GM12801 (cell line): Measurements from ENCODE around the gene MICU1.

Experiments
- TF ChIP-seq, protein P1 (sequence below): IDR thresholded peaks from one replicate; pipeline ENCODE4 v1.5.1; 2011; ENCODE audit warnings: control low read depth; ENCODE audit not compliant: insufficient read length; ENCODE audit errors: extremely low read depth

Gene MICU1

DNA sequence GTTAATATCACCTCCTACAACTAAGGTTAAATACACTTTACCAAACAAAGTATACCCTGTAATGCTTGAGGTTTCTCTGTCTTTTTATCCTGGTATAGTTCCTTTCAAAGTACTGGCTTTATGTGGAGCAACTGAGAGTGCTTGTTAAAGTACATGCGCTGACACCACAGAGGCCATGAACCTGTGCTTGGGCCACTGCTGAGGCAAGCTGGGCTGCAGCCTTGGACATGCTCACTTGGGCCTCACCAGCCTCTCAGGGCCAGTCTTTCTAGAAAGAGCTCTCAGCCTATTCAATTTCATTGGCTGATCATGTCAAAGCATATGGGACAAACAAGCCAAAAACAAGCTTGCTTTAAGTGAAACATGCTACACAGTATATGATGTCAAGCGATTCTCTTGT lies 145.0 kb downstream of the MICU1 start:
- TF ChIP-seq, protein P1, sequence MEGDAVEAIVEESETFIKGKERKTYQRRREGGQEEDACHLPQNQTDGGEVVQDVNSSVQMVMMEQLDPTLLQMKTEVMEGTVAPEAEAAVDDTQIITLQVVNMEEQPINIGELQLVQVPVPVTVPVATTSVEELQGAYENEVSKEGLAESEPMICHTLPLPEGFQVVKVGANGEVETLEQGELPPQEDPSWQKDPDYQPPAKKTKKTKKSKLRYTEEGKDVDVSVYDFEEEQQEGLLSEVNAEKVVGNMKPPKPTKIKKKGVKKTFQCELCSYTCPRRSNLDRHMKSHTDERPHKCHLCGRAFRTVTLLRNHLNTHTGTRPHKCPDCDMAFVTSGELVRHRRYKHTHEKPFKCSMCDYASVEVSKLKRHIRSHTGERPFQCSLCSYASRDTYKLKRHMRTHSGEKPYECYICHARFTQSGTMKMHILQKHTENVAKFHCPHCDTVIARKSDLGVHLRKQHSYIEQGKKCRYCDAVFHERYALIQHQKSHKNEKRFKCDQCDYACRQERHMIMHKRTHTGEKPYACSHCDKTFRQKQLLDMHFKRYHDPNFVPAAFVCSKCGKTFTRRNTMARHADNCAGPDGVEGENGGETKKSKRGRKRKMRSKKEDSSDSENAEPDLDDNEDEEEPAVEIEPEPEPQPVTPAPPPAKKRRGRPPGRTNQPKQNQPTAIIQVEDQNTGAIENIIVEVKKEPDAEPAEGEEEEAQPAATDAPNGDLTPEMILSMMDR = no peak

DNA sequence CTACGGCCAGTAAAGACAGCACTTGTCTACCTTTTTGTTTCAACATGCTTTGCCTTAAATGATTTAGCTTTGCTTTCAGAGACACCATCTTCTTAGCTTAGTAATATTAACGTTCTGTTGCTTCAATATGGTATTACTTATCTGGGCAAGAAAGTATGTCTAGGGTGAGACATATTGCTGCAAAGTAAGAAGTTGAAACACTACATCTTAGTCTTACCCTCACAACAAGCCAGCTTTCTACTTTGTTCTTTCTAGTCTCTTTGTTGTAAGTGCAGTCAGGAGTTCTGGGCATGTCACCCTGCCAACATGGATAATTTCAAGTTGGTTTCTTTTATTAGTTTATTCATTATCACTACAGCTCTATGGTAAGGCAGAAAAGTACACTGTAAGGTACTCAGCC lies 148.4 kb downstream of the MICU1 start:
- TF ChIP-seq, protein P1 = no peak

DNA sequence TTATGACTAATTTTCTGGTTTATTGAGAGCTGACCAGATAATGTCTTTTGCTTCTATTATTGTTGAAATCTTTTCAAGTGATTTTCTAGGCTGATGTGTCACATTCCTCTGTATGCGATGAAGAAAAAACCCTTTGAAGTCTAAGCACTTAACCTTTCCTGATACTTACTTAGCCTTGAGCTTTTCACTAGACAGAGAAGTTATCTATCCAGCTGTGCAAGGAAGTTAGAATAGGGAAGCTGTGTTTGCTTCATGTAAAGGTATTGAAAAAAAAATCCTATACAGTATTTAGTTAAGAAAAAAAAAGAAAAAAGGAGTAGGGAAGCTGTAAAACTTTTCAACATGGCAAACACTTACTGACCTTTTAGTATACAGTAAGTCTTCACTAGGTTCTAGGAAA lies 153.6 kb downstream of the MICU1 start:
- TF ChIP-seq, protein P1 = no peak

DNA sequence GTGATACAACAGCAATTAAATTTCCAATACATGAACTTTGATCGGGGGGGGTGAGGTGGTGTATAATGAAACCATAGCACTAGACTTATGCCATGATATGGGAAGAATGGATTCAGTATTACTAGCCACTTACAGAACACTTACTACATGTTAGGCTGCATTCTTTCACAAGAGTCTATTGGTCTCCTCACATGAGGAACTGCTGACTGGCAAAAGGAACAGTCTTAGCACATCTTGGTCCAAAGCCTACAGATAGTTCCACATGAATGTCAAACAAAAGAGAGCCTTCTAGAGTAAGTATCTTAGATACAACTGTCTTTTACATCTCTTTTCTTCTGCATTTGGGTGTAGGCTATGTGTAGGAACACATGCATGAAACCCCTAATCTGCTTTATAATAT lies 155.2 kb downstream of the MICU1 start:
- TF ChIP-seq, protein P1 = no peak

DNA sequence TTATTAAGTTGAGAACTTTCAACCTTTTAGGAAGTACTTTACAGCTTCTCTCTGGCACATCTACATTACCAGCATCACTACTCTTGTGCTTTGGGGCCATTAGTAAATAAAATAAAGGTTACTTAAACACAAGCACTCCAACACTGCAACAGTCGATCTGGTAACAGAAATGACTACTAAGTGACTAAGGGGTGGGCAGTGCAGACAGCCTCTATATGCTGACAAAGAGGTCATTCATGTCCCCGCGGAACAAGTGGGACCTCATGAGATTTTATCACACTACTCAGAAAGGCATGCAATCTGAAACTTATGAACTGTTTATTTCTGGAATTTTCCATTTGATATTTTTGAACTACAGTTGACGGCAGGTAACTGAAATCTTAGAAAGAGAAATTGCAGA lies 159.9 kb downstream of the MICU1 start:
- TF ChIP-seq, protein P1 = no peak

DNA sequence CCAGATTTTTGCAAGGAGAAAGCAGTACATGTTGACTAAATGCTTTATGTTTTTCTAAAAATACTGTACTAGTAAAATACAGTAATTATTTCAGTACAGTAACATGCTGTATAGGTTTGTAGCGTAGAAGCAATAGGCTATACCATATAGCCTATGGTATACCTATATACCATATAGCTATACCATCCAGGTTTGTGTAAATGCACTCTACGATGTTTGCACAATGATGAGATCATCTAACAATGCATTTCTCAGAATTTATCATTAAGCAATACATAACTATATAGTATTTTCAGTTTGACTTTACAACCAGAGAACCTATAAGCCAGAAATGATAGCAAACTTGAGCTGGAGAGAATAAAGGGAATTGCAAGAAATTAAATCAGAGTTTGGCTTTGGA lies 161.4 kb downstream of the MICU1 start:
- TF ChIP-seq, protein P1 = no peak

DNA sequence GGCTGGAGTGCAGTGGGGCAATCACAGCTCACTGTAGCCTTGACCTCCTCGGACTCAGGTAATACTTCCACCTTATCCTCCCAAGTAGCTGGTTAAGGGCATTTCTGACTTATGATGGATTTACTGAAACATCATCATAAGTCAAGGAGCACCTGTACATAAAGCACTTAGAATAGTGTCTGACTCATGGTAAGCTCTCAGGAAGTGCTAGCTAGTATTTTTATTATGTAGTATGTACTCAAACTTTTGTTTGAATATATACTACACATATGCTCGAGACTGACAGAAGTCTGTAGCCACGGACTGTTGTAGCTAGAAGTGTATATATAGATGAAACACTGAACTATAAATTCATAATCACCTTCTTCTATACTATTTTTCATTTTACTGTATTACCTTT lies 163.6 kb downstream of the MICU1 start:
- TF ChIP-seq, protein P1 = no peak

DNA sequence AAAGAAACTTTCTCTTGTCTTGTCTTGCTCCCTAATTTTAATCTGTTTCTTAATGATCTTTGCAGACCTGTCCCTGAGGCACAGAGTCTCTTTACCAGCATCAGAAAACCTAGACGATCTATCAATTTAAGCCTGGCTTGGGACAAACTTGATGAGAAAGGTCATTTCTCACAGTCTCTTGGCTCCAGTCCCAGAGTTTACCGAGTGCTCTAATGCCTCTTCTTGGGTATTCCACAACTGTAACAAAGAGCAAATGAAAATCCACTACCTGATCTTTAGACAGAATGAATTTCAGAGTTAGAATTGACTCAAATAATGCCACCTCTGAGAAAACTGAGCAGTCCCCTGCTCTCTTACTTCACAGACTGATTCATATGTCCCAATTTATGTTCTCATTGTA lies 164.8 kb downstream of the MICU1 start:
- TF ChIP-seq, protein P1 = no peak
